ENCODE results near the gene RHEBL1.
A peak's percentile ranks its signal among the peaks of the same experiment; 100 is the strongest.

The RHEBL1 gene

DNA sequence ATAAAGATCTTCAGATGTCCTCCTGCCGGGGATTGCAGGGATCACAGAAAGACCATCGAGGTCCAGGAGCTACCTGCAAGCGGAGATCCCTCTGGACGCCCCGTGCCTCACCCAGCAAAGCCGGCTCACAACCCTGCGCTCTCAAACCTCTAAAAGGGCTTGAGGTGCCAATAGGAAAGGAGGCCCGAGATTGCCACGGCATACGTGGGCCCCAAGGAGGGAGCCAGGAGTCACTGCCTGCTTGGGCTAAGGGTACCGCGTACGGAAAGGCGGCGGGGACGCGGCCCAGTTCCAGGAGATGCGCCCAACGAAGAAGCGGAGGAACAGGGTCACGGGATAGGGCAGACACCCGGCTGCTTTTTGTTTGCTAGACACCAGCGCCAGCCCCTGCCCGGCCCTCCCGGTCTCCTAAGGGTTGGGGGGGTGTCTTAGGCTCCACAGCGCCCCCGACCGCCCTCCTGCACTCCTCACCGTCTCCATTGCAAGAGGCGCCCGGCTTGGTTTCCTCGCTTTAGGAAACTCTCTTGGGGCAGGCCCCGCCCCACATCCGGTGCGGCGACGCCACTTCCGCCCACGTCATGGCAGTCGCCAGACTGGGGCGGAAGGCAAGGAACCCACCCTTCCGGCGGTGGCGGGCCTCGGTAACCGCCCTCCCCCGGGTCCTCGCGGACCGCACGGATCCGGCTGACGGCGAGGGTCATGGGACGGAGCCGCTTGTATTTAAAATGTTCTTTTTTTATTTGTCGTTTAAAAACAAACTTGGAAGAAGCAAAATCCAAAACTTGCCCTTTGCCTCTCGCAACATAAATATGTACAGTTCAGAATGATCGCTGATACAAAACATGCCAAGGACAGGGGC, 51.3 kb downstream of the RHEBL1 start, which contains the start of gene PRKAG1:
PRKAG1 (minus strand) TSS at position 516 of the 859 bp plus-strand sequence; CDS start at position 480, 36 bp downstream.
- DNase-seq = peak; percentile 96

DNA sequence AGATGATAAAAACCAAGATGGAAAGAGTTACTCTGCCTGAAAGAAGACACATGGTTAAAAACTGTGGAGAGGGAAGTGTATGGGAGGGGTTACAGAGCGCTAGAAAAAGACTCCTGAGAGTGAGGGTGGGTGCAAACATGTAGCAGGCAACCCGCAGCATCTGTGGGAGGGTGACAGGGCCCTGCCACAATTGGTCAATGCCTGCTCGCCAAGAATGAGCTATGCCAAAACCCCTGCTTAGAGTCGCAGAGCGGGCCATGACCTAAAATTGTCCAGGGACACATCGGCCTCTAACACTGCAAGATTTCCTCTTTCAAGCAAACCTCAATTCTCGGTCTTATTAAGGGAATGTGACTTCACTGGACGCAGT, 51.9 kb downstream of the RHEBL1 start:
- DNase-seq = no peak

DNA sequence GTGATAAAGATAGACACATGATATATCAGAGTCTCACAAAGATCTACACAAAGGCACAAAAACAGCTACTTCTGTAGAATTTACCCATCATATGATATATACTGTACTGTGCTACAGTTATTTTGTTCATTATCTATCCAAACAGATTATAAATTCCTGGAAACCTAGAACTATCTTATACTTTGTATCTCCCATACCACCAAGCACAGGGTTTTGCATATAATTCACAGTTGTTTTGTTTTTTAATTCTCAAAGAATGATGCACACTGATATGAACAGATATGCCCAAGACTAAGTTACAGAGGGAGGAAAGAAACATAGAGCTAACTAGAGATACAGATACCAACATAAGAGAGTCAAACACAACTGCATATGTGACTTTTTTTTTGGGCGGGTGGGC, 54.6 kb downstream of the RHEBL1 start:
- no peak for DNase-seq

All from T-helper 9 cell (primary cell).